ENCODE measurements around the gene GSPT1. TPM values are rescaled to one million over a fixed set of nuclear protein-coding genes. Genes with fewer than 3 reads are reported as not detected.

Gene GSPT1
- total and polyA plus RNA-seq, 9 of the 15 experiments (the other 6 are each of a cell fraction or from before 2014, with no cell fraction given) = 63.8 to 269 (median 148) TPM

- Histone ChIP-seq H3K9ac (ENCODE audit: insufficient read depth in 1 of 2, low read depth in 2 of 2, low read length in 2 of 2) (peak overlapping the region; percentile 92 to 97), H4K20me1 (replicated peaks; ENCODE audit: control insufficient read depth, insufficient read depth, low read length) (peaks cover 39% of the 10 kb centered on the region), H3K79me2 (ENCODE audit: control insufficient read depth, insufficient read depth, low read length) (peaks cover 56% of the 10 kb centered on the region), H3K9me3 (replicated peaks; ENCODE audit: control insufficient read depth, insufficient read depth, low read depth, low read length) (no peaks in the 10 kb centered on the region), H2AFZ (ENCODE audit: low read depth, low read length) (peak overlapping the region; percentile 76), H3K9me1 (ENCODE audit: control insufficient read depth, insufficient read depth, low read length) (no peaks in the 10 kb centered on the region), H3K27ac (ENCODE audit: extremely low read depth, low read depth, low read length) (peak overlapping the region; percentile 92), H3K4me1 (replicated peaks in 1 of 2; ENCODE audit: control insufficient read depth in 2 of 2, insufficient read depth in 2 of 2, low read length in 2 of 2) (peaks cover 16 to 21% of the 10 kb centered on the region in 2 experiments), H3K4me3 (peak overlapping the region; percentile 95), H3K4me2 (ENCODE audit: insufficient read depth, low read length) (peak overlapping the region; percentile 82; the same call in 1 of the 2 replicates), H3K36me3 (ENCODE audit: control insufficient read depth, insufficient read depth, low read length) (peaks cover 36% of the 10 kb centered on the region), H3K27me3 (ENCODE audit: control insufficient read depth in 2 of 2, insufficient read depth in 2 of 2, low read length in 2 of 2) (no peaks in the 10 kb centered on the region)
- no TSS peak for BruUV-seq (replicated peaks)
- intact Hi-C loops (cut with micrococcal nuclease) (no loop called here), in situ Hi-C loops (cut with MboI) (no loop called here)
- ChIA-PET CTCF (ENCODE audit: low intra/inter-chr PET ratio) (no interaction called here), POLR2A (interaction anchor here (0.6 to 1.0 kb wide), 6 partner anchors 9 to 153 kb away, joined by 3 to 5 read pairs (median 4); partner anchors contain the start of gene SNX29)
- peak; percentile 53 to 77 (median 66) for DNase-seq (ENCODE audit: extremely low read depth in 1 of 4, low spot score in 3 of 4)
- ATAC-seq = peak; percentile 33
- FAIRE-seq = no peak
- under 1% methylated on average over 38 of the region's 79 CpGs for WGBS (ENCODE audit: insufficient coverage, low coverage, missing lambda C conversion rate)
- TF ChIP-seq YY1 (IDR thresholded peaks at IDR 0.05; ENCODE audit: borderline replicate concordance in 1 of 3, control insufficient read depth in 1 of 3, extremely low read depth in 1 of 3, insufficient read depth in 3 of 3, insufficient read length in 1 of 3, insufficient replicate concordance in 2 of 3, low read depth in 1 of 3, low read length in 2 of 3) (peak in 1 of 3 experiments; percentile 34), MXD1 (CRISPR knock-in tag; IDR thresholded peaks at IDR 0.05; ENCODE audit: borderline replicate concordance, poor library complexity, severe bottlenecking) (peak; percentile 54), BHLHE40 (IDR thresholded peaks at IDR 0.05; ENCODE audit: low read length) (peak; percentile 51; the same call in 1 of the 2 replicates), TEAD4 (IDR thresholded peaks at IDR 0.05; ENCODE audit: low read length) (no peak), TEAD4 (CRISPR knock-in tag; IDR thresholded peaks at IDR 0.05; ENCODE audit: borderline replicate concordance) (peak; percentile 39; the same call in 1 of the 2 replicates), USF1 (CRISPR knock-in tag; IDR thresholded peaks at IDR 0.05) (peak; percentile 31; the same call in 1 of the 2 replicates), RBM25 (IDR thresholded peaks at IDR 0.05; ENCODE audit: low read depth, low read length, severe bottlenecking) (peak; percentile 29), NR3C1 (CRISPR knock-in tag; IDR thresholded peaks at IDR 0.05) (peak; percentile 84), SAP30 (IDR thresholded peaks at IDR 0.05; ENCODE audit: borderline replicate concordance, insufficient read depth, low read depth, low read length, poor library complexity, severe bottlenecking) (peak; percentile 89), MAX (CRISPR knock-in tag; IDR thresholded peaks at IDR 0.05) (peak; percentile 79; the same call in 1 of the 2 replicates), ZNF766 (CRISPR knock-in tag; conservative IDR thresholded peaks at IDR 0.05) (no peak), CREB3L1 (IDR thresholded peaks at IDR 0.05; ENCODE audit: borderline replicate concordance, low read depth) (0 out of 2 replicates have a peak, but pooled peaks have one; percentile 17), RBBP5 (IDR thresholded peaks at IDR 0.05; ENCODE audit: borderline replicate concordance, insufficient read depth, low read length, poor library complexity, severe bottlenecking) (peak; percentile 18), CCNT2 (IDR thresholded peaks at IDR 0.05; ENCODE audit: borderline replicate concordance, extremely low read depth, insufficient read length, low read depth, low read length) (peak; percentile 25), NONO (IDR thresholded peaks at IDR 0.05; ENCODE audit: low read depth in 2 of 2, low read length in 1 of 2) (peak; percentile 22 to 69; a peak in 1 of 4 replicates), SIN3A (IDR thresholded peaks at IDR 0.05; ENCODE audit: borderline replicate concordance in 2 of 2, control insufficient read depth in 1 of 2, low read depth in 2 of 2, low read length in 2 of 2) (peak; percentile 52 to 95; a peak in 2 of 4 replicates)
These were observed 577 bp downstream of the GSPT1 start for GRCh38 chr16:11915114-11915643.

Measured in K562 (cell line).